ENCODE measurements around the gene PLD1.
A peak's percentile ranks its signal among the peaks of the same experiment; 100 is the strongest.

PLD1 gene

DNA sequence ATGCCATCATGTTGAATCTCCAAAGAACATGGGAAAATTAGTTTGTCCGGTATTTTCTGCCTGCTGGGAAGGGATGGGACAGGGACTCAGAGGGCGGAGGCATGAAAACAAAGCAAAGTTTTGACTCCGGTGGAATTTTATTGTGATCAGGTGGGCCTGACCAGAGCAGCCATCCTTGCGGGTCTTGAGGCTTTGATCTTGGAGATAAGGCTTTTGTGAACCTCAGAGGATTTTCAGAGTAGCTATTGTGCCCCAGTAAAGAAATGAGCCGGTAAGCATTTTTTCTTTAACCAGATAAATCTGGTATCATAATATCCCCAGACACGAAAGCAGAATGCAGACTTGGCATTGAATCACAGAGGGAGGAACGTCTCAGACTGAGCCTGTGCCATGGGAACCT, 250.7 kb downstream of the PLD1 start:
- no peak for DNase-seq (ENCODE audit: low spot score)

DNA sequence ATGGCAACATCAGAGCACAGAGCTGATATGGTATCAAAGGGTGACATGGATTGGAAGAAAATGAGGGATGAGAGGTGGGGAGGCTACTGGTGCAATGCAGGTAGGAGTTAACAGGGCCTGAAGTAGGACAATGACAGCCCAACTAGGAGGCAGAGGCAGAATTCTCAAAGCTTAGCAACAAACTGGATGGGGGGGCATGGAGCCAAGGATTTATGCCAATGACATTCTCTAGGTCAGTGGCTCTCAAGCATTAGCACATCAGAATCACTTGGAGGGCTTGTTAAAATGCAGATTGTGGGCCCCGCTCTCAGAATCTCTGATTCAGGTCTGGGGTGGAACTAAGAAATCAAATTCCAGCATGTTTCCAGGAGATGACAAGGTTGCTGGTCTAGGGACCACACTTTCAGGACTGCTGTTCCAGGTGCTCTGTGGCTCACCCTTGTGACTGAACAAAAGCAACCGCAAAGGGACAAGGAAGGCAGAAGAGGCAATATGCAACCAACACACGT, 252.0 kb downstream of the PLD1 start:
- peak; percentile 20 for DNase-seq (ENCODE audit: low spot score)

DNA sequence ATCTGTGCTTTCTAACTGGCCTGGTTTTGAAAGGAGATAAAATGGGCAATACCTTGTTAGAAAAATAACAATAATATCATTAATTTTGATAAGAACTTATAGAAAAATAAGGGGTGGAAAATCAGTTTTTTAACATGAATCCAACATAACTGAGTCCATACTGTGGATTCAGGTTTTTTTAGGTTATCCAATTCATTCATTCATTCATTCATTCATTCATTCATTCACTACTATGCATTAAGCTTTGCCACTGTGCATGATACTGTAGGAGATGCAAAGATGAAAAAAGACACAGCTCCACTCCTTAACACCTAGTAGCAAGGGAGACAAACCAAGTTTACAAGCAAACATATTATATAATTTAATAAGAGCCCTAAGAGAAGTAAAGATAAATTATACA, 253.1 kb downstream of the PLD1 start:
- DNase-seq (ENCODE audit: low spot score) = no peak

DNA sequence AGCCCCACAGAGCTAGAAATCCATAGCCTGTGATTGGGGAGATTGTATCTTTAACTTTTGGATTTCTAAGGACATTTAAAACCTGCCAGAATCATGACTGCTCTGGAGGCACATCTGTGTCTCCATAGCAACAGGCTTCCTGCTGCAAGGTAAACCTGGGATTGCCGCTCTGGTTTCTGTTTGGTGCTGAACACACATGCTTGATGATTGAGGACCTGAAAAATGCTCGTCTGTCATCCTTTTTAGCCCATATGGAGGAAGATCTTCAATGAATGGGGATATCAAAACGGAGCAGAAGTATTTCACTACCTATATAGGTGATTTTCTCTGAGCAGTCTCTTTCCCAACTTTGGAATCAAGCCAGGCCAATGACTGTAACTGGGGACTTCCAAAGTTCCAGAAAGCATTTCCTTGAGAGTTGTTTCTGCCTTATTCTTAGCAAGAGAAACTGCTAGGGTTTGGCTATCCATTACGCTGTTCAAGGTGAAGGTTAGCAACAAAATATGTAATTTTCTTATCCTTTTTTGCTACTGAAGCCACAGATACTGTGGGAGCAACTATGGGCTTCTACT, 253.6 kb downstream of the PLD1 start:
- no peak for DNase-seq (ENCODE audit: low spot score)

DNA sequence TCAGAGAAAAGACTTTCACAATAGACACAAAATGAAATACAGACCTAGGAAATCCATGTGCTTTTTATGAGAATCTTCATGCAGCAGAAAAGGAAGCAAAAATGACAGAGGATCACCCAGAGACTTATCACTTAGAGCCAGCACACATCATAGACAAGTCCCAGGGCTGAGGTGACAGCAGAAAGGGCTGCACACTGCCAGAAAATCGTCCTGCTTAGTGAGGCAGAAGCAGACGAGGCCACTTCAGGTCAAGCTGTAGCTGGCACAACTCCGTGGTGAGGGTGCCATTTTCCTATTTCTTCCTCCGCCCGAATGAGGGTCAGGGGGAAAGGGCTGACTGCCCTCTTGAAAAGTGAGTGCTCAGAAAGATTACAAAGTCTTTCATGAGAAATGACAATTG, 254.1 kb downstream of the PLD1 start:
- peak; percentile 23 for DNase-seq (ENCODE audit: low spot score)

DNA sequence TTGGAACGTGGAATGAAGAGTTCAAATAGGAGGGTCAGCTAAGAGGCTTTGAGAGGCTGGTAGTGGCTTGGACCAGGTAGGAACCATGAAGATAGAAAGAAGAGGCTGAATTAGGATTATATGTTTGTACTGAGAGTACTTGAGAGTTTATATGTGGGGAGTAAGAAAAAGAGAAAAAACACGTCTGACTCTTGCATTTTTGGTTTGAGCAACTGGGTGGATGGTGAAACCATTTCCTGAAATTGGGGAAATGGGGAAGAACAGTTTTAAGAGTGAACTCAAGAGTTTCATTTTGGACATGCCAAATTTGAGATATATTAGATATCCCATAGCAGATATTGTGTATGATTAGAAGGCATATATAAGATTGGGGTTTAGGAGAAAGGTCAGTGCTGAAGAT, 257.2 kb downstream of the PLD1 start:
- no peak for DNase-seq (ENCODE audit: low spot score)

DNA sequence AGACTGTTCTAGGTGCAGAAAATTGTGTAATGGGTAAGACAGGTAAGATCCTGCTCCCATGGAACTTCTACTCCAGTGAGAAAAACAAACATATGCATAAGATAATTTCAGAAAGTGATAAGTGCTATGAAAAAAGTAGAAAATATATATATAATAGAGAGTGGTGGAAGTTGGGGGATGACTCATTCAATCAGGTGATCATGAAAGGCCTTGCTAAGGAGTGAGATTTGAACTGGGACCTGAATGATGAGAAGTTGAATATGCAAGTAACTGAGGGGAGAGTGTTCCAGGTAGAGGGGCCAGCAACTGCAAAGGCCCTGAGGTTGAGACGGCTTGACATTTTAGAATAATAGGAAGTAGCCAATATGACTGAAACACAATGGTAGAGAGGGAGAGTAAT, 257.8 kb downstream of the PLD1 start:
- no peak for DNase-seq (ENCODE audit: low spot score)

DNA sequence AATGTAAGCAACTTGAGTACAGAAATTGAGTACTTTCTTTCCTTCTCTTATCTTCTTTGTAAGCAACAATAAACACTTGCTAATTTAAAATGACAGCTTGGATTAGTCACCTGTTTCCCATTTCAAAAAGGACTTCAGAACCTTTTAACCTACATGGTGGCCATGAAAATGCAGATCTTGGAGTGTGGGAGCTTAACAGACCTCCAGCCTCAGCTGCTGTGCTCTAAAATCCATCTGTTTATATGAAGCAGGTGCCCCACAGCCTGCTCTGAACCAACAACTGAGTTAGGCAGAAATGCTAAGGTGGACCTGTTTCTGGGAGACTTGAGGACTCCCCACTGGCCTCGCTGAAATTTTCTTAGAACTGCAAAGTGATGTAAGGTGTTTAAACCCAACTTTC, 259.0 kb downstream of the PLD1 start:
- DNase-seq (ENCODE audit: low spot score) = no peak

Measured in Ammon's horn (tissue), 1 donor.